ENCODE data around the gene CD36. TPM values are rescaled to one million over a fixed set of nuclear protein-coding genes. Genes with fewer than 3 reads are reported as not detected.

CD36 gene
- total RNA-seq, 1 donor from 2014 or later, result 2,225 TPM

- DNase-seq (ENCODE audit: low spot score), result no peak
Measured at GRCh38 chr7:80623503-80624252, 14.8 kb upstream of the CD36 start.

GRCh38 chr7:80624763-80625162 is 13.7 kb upstream of the CD36 start:
- DNase-seq (ENCODE audit: low spot score), result no peak

- DNase-seq (ENCODE audit: low spot score), result no peak
Measured at GRCh38 chr7:80629023-80629422, 9.4 kb upstream of the CD36 start.

- DNase-seq (ENCODE audit: low spot score), result no peak
Measured at GRCh38 chr7:80630608-80631405, 7.6 kb upstream of the CD36 start.

GRCh38 chr7:80631421-80631820 is 7.0 kb upstream of the CD36 start:
- no peak for DNase-seq (ENCODE audit: low spot score)

GRCh38 chr7:80632139-80632538 is 6.3 kb upstream of the CD36 start:
- no peak for DNase-seq (ENCODE audit: low spot score)

- no peak for DNase-seq (ENCODE audit: low spot score)
Measured at GRCh38 chr7:80632819-80633218, 5.6 kb upstream of the CD36 start.

GRCh38 chr7:80634505-80634904 is 3.9 kb upstream of the CD36 start:
- DNase-seq (ENCODE audit: low spot score), result no peak

GRCh38 chr7:80635533-80635932 is 2.9 kb upstream of the CD36 start:
- DNase-seq (ENCODE audit: low spot score), result no peak

GRCh38 chr7:80635998-80636397 is 2.4 kb upstream of the CD36 start:
- no peak for DNase-seq (ENCODE audit: low spot score)

- DNase-seq (ENCODE audit: low spot score), result no peak
Measured at GRCh38 chr7:80636709-80637108, 1.7 kb upstream of the CD36 start.

GRCh38 chr7:80637454-80637853 is 988 bp upstream of the CD36 start:
- DNase-seq (ENCODE audit: low spot score), result no peak

GRCh38 chr7:80639011-80639410 is 569 bp downstream of the CD36 start:
- DNase-seq (ENCODE audit: low spot score), result no peak

GRCh38 chr7:80640846-80641245 is 2.4 kb downstream of the CD36 start:
- DNase-seq (ENCODE audit: low spot score), result no peak

GRCh38 chr7:80641548-80641947 is 3.1 kb downstream of the CD36 start:
- DNase-seq (ENCODE audit: low spot score), result no peak

- DNase-seq (ENCODE audit: low spot score), result no peak
Measured at GRCh38 chr7:80642871-80643270, 4.4 kb downstream of the CD36 start.

- DNase-seq (ENCODE audit: low spot score), result no peak
Measured at GRCh38 chr7:80643336-80643915, 5.0 kb downstream of the CD36 start.

GRCh38 chr7:80644054-80644453 is 5.6 kb downstream of the CD36 start:
- no peak for DNase-seq (ENCODE audit: low spot score)

- no peak for DNase-seq (ENCODE audit: low spot score)
Measured at GRCh38 chr7:80646083-80646865, 7.8 kb downstream of the CD36 start.

GRCh38 chr7:80647436-80647835 is 9.0 kb downstream of the CD36 start:
- no peak for DNase-seq (ENCODE audit: low spot score)

- DNase-seq (ENCODE audit: low spot score), result no peak
Measured at GRCh38 chr7:80648031-80648600, 9.7 kb downstream of the CD36 start.
